ENCODE results near the gene RFX3.

RFX3 gene

DNA sequence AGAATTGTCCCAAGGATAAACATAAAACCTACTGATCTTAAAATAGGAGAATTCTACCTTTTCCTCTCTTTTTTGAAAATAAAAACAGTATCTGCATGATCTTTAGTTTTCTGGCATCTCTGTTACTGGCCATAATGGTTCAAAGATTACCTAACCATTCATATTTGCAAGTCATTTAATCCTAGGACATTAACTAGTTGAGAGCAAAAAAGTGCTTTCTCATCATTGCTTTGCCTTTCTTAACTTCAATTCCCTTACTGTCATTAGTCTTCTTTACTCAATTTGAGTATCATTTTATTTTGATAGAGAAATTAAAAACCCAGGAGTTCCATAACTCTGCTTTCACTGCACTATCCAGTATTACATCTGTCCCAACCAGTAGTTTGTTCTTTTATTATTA is 68.6 kb downstream of the RFX3 start (continued):
- TF ChIP-seq, protein P1, sequence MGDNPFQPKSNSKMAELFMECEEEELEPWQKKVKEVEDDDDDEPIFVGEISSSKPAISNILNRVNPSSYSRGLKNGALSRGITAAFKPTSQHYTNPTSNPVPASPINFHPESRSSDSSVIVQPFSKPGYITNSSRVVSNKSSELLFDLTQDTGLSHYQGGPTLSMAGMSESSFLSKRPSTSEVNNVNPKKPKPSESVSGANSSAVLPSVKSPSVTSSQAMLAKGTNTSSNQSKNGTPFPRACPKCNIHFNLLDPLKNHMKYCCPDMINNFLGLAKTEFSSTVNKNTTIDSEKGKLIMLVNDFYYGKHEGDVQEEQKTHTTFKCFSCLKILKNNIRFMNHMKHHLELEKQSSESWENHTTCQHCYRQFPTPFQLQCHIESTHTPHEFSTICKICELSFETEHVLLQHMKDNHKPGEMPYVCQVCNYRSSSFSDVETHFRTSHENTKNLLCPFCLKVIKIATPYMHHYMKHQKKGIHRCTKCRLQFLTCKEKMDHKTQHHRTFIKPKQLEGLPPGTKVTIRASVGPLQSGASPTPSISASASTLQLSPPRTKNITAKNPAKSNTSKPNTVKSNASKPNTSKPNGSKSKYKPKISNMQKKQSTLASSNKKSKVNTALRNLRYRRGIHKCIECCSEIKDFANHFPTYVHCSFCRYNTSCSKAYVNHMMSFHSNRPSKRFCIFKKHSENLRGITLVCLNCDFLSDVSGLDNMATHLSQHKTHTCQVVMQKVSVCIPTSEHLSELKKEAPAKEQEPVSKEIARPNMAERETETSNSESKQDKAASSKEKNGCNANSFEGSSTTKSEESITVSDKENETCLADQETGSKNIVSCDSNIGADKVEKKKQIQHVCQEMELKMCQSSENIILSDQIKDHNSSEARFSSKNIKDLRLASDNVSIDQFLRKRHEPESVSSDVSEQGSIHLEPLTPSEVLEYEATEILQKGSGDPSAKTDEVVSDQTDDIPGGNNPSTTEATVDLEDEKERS (tag by site-specific recombination; IDR thresholded peaks at IDR 0.05) = no peak
- TF ChIP-seq REPIN1 (tag by site-specific recombination; IDR thresholded peaks at IDR 0.05; ENCODE audit: low read depth) = no peak
- TF ChIP-seq ZNF843 (tag by site-specific recombination; IDR thresholded peaks at IDR 0.05) = no peak
- no peak for TF ChIP-seq EGR2 (tag by site-specific recombination; IDR thresholded peaks at IDR 0.05; ENCODE audit: low read depth)
- TF ChIP-seq, protein P2, sequence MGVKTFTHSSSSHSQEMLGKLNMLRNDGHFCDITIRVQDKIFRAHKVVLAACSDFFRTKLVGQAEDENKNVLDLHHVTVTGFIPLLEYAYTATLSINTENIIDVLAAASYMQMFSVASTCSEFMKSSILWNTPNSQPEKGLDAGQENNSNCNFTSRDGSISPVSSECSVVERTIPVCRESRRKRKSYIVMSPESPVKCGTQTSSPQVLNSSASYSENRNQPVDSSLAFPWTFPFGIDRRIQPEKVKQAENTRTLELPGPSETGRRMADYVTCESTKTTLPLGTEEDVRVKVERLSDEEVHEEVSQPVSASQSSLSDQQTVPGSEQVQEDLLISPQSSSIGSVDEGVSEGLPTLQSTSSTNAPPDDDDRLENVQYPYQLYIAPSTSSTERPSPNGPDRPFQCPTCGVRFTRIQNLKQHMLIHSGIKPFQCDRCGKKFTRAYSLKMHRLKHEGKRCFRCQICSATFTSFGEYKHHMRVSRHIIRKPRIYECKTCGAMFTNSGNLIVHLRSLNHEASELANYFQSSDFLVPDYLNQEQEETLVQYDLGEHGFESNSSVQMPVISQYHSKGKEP (tag by site-specific recombination; IDR thresholded peaks at IDR 0.05) = no peak
- no peak for TF ChIP-seq ZNF621 (tag by site-specific recombination; IDR thresholded peaks at IDR 0.05)
- no peak for TF ChIP-seq SCRT2 (tag by site-specific recombination; IDR thresholded peaks at IDR 0.05)
- no peak for TF ChIP-seq ZSCAN23 (tag by site-specific recombination; IDR thresholded peaks at IDR 0.05)

DNA sequence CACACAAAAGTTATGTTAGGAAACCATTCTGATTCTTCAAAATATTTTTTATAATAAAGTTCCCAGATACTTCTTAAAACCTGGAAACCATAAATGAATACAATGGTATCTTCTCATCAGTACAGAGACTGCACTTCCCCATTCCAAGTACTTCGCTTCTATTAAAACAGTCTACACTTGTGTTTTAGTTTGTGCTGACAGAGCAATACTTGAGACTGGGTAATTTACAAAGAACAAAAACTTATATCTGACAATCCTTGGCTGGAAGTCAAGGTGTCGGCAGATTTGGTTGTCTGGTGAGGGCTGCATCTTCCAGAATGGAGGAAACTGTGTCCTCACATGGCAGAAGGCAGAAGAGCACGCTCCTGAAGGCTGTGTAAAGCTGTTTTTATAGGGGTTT is 70.1 kb downstream of the RFX3 start:
- ChIA-PET POLR2A (no interaction called here), CTCF (interaction anchor here (2.4 to 6.6 kb wide), 2 partner anchors 11 to 14 kb away, joined by 11 to 27 read pairs; no protein-coding TSS in a partner anchor)
- Histone ChIP-seq H3K36me3 (ENCODE audit: control insufficient read depth in 2 of 2, insufficient read depth in 1 of 2, low read length in 2 of 2) (no peaks in the 10 kb centered on the region), H3K27ac (ENCODE audit: extremely low read depth, low read depth, low read length) (no peak overlapping the region), H3K4me3 (ENCODE audit: low read depth, low read length) (no peak overlapping the region), H3K4me1 (ENCODE audit: control insufficient read depth, insufficient read depth, low read length) (no peaks in the 10 kb centered on the region), H3K9me3 (ENCODE audit: control insufficient read depth, insufficient read depth, low read depth, low read length) (no peaks in the 10 kb centered on the region)
- TF ChIP-seq TCF7L2 (IDR thresholded peaks at IDR 0.05; ENCODE audit: borderline replicate concordance, low read depth, low read length) (no peak), ZNF561 (tag by site-specific recombination; IDR thresholded peaks at IDR 0.05; ENCODE audit: borderline replicate concordance) (no peak), IKZF3 (tag by site-specific recombination; IDR thresholded peaks at IDR 0.05) (no peak), ZNF791 (tag by site-specific recombination; IDR thresholded peaks at IDR 0.05) (no peak), ZNF610 (tag by site-specific recombination; IDR thresholded peaks at IDR 0.05; ENCODE audit: borderline replicate concordance) (no peak)
- TF ChIP-seq, protein P3, sequence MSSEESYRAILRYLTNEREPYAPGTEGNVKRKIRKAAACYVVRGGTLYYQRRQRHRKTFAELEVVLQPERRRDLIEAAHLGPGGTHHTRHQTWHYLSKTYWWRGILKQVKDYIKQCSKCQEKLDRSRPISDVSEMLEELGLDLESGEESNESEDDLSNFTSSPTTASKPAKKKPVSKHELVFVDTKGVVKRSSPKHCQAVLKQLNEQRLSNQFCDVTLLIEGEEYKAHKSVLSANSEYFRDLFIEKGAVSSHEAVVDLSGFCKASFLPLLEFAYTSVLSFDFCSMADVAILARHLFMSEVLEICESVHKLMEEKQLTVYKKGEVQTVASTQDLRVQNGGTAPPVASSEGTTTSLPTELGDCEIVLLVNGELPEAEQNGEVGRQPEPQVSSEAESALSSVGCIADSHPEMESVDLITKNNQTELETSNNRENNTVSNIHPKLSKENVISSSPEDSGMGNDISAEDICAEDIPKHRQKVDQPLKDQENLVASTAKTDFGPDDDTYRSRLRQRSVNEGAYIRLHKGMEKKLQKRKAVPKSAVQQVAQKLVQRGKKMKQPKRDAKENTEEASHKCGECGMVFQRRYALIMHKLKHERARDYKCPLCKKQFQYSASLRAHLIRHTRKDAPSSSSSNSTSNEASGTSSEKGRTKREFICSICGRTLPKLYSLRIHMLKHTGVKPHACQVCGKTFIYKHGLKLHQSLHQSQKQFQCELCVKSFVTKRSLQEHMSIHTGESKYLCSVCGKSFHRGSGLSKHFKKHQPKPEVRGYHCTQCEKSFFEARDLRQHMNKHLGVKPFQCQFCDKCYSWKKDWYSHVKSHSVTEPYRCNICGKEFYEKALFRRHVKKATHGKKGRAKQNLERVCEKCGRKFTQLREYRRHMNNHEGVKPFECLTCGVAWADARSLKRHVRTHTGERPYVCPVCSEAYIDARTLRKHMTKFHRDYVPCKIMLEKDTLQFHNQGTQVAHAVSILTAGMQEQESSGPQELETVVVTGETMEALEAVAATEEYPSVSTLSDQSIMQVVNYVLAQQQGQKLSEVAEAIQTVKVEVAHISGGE (tag by site-specific recombination; conservative IDR thresholded peaks at IDR 0.05; ENCODE audit: low read depth) = no peak
- TF ChIP-seq, protein P4, sequence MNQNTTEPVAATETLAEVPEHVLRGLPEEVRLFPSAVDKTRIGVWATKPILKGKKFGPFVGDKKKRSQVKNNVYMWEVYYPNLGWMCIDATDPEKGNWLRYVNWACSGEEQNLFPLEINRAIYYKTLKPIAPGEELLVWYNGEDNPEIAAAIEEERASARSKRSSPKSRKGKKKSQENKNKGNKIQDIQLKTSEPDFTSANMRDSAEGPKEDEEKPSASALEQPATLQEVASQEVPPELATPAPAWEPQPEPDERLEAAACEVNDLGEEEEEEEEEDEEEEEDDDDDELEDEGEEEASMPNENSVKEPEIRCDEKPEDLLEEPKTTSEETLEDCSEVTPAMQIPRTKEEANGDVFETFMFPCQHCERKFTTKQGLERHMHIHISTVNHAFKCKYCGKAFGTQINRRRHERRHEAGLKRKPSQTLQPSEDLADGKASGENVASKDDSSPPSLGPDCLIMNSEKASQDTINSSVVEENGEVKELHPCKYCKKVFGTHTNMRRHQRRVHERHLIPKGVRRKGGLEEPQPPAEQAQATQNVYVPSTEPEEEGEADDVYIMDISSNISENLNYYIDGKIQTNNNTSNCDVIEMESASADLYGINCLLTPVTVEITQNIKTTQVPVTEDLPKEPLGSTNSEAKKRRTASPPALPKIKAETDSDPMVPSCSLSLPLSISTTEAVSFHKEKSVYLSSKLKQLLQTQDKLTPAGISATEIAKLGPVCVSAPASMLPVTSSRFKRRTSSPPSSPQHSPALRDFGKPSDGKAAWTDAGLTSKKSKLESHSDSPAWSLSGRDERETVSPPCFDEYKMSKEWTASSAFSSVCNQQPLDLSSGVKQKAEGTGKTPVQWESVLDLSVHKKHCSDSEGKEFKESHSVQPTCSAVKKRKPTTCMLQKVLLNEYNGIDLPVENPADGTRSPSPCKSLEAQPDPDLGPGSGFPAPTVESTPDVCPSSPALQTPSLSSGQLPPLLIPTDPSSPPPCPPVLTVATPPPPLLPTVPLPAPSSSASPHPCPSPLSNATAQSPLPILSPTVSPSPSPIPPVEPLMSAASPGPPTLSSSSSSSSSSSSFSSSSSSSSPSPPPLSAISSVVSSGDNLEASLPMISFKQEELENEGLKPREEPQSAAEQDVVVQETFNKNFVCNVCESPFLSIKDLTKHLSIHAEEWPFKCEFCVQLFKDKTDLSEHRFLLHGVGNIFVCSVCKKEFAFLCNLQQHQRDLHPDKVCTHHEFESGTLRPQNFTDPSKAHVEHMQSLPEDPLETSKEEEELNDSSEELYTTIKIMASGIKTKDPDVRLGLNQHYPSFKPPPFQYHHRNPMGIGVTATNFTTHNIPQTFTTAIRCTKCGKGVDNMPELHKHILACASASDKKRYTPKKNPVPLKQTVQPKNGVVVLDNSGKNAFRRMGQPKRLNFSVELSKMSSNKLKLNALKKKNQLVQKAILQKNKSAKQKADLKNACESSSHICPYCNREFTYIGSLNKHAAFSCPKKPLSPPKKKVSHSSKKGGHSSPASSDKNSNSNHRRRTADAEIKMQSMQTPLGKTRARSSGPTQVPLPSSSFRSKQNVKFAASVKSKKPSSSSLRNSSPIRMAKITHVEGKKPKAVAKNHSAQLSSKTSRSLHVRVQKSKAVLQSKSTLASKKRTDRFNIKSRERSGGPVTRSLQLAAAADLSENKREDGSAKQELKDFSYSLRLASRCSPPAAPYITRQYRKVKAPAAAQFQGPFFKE (tag by site-specific recombination; IDR thresholded peaks at IDR 0.05; ENCODE audit: borderline replicate concordance) = no peak
